ENCODE data around the gene SPINT1. TPM values are rescaled to one million over a fixed set of nuclear protein-coding genes. Genes with fewer than 3 reads are reported as not detected.
"Not testable (repeated sequence)": the region's sequence is repeated elsewhere in the genome, so short reads cannot be mapped to it uniquely, and the experiment has no call there.

SPINT1 gene
- total and polyA plus RNA-seq, 2 experiments from 2014 or later = 197 to 252 TPM

DNA sequence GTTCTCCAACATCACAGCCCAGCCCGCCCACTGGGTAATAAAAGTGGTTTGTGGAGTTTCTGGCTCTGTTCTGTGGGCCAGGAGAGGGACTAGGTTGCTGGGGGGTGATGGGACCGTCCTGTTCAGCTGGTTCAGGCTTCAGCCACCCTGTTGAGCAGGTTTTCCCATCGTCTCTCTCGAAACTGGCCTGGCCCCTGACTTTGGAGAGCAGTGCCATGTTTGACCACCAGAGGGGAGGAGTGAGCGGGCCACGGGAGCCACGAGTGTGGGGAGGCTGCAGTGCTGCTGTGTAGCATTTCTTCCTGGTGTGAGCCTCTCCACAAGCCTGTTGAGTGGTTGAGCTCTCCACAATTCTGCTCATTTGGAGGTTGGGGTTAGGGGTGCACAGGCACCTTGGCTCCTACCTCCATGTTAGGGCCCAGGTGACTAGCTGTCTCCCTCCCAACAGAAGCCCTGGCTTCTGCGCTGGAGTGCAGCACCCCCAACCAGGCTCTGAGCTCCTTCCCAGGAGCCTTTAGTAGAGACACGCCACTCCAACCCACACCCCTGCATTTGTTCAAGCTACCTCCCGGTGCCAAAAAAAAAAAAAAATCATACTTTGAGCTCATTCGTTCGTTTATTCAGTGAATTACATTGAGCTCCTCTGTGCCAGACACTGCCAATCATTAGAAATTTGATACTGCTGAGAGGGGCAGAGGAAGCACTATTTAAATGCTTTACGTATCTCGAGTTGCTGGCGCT, 13.9 kb downstream of the SPINT1 start:
- Histone ChIP-seq H3K27me3 (no peaks in the 10 kb centered on the region), H3K4me3 (no peak overlapping the region), H3K9me2 (replicated peaks; ENCODE audit: insufficient read depth) (no peaks in the 10 kb centered on the region), H3K9me3 (ENCODE audit: low read depth) (no peaks in the 10 kb centered on the region), H4K20me1 (ENCODE audit: insufficient read depth, poor library complexity, severe bottlenecking) (no peaks in the 10 kb centered on the region), H3K36me3 (replicated peaks; ENCODE audit: insufficient read depth, low read depth) (no peaks in the 10 kb centered on the region), H2AFZ (no peak overlapping the region), H3K4me2 (no peak overlapping the region), H3K27ac (peak overlapping the region; percentile 95), H3K79me2 (peaks cover 5% of the 10 kb centered on the region), H3K4me1 (ENCODE audit: insufficient read depth) (peaks cover 16% of the 10 kb centered on the region)
- TF ChIP-seq EZH2phosphoT487 (IDR thresholded peaks at IDR 0.05; ENCODE audit: low read depth, severe bottlenecking, unreplicated experiment) (no peak), EZH2 (IDR thresholded peaks at IDR 0.05; ENCODE audit: borderline replicate concordance) (no peak)
- TF ChIP-seq, protein P1, sequence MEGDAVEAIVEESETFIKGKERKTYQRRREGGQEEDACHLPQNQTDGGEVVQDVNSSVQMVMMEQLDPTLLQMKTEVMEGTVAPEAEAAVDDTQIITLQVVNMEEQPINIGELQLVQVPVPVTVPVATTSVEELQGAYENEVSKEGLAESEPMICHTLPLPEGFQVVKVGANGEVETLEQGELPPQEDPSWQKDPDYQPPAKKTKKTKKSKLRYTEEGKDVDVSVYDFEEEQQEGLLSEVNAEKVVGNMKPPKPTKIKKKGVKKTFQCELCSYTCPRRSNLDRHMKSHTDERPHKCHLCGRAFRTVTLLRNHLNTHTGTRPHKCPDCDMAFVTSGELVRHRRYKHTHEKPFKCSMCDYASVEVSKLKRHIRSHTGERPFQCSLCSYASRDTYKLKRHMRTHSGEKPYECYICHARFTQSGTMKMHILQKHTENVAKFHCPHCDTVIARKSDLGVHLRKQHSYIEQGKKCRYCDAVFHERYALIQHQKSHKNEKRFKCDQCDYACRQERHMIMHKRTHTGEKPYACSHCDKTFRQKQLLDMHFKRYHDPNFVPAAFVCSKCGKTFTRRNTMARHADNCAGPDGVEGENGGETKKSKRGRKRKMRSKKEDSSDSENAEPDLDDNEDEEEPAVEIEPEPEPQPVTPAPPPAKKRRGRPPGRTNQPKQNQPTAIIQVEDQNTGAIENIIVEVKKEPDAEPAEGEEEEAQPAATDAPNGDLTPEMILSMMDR (IDR thresholded peaks at IDR 0.05; ENCODE audit: poor library complexity) = peak; percentile 88
- DNase-seq (ENCODE audit: low spot score) = peak; percentile 89
- 32% methylated on average over 15 of the region's 15 CpGs for WGBS (ENCODE audit: low lambda C conversion rate, missing lambda C conversion rate)

GRCh38 chr15:40858706-40859105, 14.9 kb downstream of the SPINT1 start:
- Histone ChIP-seq H3K9me3 (ENCODE audit: low read depth) (no peaks in the 10 kb centered on the region), H3K27me3 (no peaks in the 10 kb centered on the region), H3K36me3 (replicated peaks; ENCODE audit: insufficient read depth, low read depth) (no peaks in the 10 kb centered on the region), H3K79me2 (no peaks in the 10 kb centered on the region), H3K4me3 (no peak overlapping the region), H3K4me2 (no peak overlapping the region), H3K4me1 (ENCODE audit: insufficient read depth) (peaks cover 16% of the 10 kb centered on the region), H3K27ac (peak overlapping the region; percentile 74), H3K9me2 (replicated peaks; ENCODE audit: insufficient read depth) (no peaks in the 10 kb centered on the region), H4K20me1 (ENCODE audit: insufficient read depth, poor library complexity, severe bottlenecking) (no peaks in the 10 kb centered on the region), H2AFZ (no peak overlapping the region)
- TF ChIP-seq EZH2phosphoT487 (IDR thresholded peaks at IDR 0.05; ENCODE audit: low read depth, severe bottlenecking, unreplicated experiment) (no peak), EZH2 (IDR thresholded peaks at IDR 0.05; ENCODE audit: borderline replicate concordance) (no peak)
- TF ChIP-seq, protein P1 (IDR thresholded peaks at IDR 0.05; ENCODE audit: poor library complexity) = no peak
- WGBS (ENCODE audit: low lambda C conversion rate, missing lambda C conversion rate) = 84% methylated on average over 10 of the region's 10 CpGs
- DNase-seq (ENCODE audit: low spot score) = no peak

DNA sequence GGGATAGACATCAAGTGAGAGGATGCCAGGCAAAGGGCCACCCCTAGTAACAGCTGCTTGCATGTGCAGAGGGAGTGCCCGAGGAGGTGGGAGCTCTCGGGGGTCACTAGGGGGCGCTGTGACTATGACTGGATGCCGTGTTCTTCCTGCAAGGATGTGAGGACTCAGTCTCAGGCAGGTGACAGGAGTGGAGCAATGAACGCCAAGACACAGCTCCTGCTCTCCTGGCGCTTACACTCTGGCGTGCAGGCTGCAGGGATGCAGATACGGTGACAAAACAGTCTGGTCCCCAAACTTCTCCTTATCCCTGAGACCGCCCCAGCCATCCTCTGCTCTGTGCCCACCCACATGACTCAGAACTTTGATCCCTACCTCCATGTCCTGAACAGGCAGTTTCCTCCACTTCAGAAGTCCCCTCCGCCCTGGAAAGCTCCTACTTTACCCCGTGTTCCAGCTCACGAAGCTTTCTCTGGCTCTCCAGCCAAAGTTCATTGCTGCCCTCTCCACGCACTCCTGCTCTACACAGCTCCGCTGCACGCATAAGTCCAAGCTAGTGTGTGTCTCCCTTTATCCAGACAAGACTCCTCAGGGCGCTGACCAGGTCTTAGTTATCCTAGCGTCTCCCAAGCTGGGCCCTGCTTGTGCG, 15.5 kb downstream of the SPINT1 start:
- Histone ChIP-seq H3K79me2 (no peaks in the 10 kb centered on the region), H3K27me3 (no peaks in the 10 kb centered on the region), H3K27ac (peak overlapping the region; percentile 74), H3K9me2 (replicated peaks; ENCODE audit: insufficient read depth) (no peaks in the 10 kb centered on the region), H3K4me1 (ENCODE audit: insufficient read depth) (peaks cover 16% of the 10 kb centered on the region), H3K4me3 (no peak overlapping the region), H3K9me3 (ENCODE audit: low read depth) (no peaks in the 10 kb centered on the region), H4K20me1 (ENCODE audit: insufficient read depth, poor library complexity, severe bottlenecking) (no peaks in the 10 kb centered on the region), H3K4me2 (no peak overlapping the region), H3K36me3 (replicated peaks; ENCODE audit: insufficient read depth, low read depth) (no peaks in the 10 kb centered on the region), H2AFZ (no peak overlapping the region)
- WGBS (ENCODE audit: low lambda C conversion rate, missing lambda C conversion rate) = 51% methylated on average over 18 of the region's 18 CpGs
- TF ChIP-seq, protein P1 (IDR thresholded peaks at IDR 0.05; ENCODE audit: poor library complexity) = peak; percentile 71
- TF ChIP-seq EZH2phosphoT487 (IDR thresholded peaks at IDR 0.05; ENCODE audit: low read depth, severe bottlenecking, unreplicated experiment) = no peak
- DNase-seq (ENCODE audit: low spot score) = peak; percentile 84

DNA sequence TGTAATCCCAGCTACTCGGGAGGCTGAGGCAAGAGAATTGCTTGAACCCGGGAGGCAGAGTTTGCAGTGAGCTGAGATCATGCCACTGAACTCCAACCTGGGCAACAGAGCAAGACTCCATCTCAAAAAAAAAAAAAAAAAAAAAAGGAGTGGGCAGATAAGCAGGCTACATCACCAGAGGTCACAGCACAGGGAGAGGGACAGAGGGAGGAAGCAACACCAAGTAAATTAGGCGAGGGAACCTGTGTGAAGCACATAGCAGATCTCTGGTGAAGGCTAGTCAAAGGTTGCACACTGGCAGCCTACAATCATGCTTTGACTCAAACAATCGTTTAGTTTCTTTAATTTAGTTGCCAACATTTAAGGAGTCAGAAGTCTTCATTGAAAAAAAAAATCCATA, 17.3 kb downstream of the SPINT1 start:
- H3K27me3 ChIP-seq; H3K9me2 ChIP-seq (replicated peaks; ENCODE audit: insufficient read depth); H3K79me2 ChIP-seq; H4K20me1 ChIP-seq (ENCODE audit: insufficient read depth, poor library complexity, severe bottlenecking); H3K36me3 ChIP-seq (replicated peaks; ENCODE audit: insufficient read depth, low read depth); H3K9me3 ChIP-seq (ENCODE audit: low read depth); DNase-seq (ENCODE audit: low spot score); H3K27ac ChIP-seq; H2AFZ ChIP-seq; H3K4me2 ChIP-seq; H3K4me3 ChIP-seq: not testable (repeated sequence)
- H3K4me1 ChIP-seq (ENCODE audit: insufficient read depth) = peaks cover 16% of the 10 kb centered on the region
- 86% methylated on average over 4 of the region's 4 CpGs for WGBS (ENCODE audit: low lambda C conversion rate, missing lambda C conversion rate)

Measured in hepatocyte (in vitro differentiated cells).